CD14-positive monocyte (primary cell): ENCODE results near the gene XCR1. TPM values are rescaled to one million over a fixed set of nuclear protein-coding genes. Genes with fewer than 3 reads are reported as not detected.

ENCODE experiments used
- DNase-seq, 3 donors: peaks; one replicate each; pipeline ENCODE4 v3.0.0-alpha.2; 2011 to 2022
- H2AFZ ChIP-seq: 2 replicates; pipeline ENCODE4 v1.6.0; 2012; ENCODE audit warnings: mild to moderate bottlenecking, low read depth, low read length, inconsistent platforms; ENCODE audit not compliant: insufficient read depth, poor library complexity, severe bottlenecking
- H3K27ac ChIP-seq, 2 donors: 1 replicate in 1 of 2; 2 replicates in 1 of 2; pipeline ENCODE4 v1.5.1; 2012 to 2013; ENCODE audit warnings: low read length in 2 of 2, control low read depth in 1 of 2, inconsistent platforms in 1 of 2, low read depth in 1 of 2, mild to moderate bottlenecking in 1 of 2
- H3K27me3 ChIP-seq, 2 donors: one replicate each; pipeline versions ENCODE4 v1.6.0 to v1.6.1; 2011 to 2013; ENCODE audit warnings: low read length in 2 of 2; ENCODE audit not compliant: control insufficient read depth in 2 of 2, insufficient read depth in 2 of 2
- H3K36me3 ChIP-seq, 2 donors: replicated peaks in 1 of 2; 1 replicate in 1 of 2; 2 replicates in 1 of 2; pipeline versions ENCODE4 v1.5.1 to v1.6.1; 2012 to 2013; ENCODE audit warnings: low read length in 2 of 2, control low read depth in 1 of 2, inconsistent platforms in 1 of 2, mild to moderate bottlenecking in 1 of 2; ENCODE audit not compliant: insufficient read depth in 2 of 2, control insufficient read depth in 1 of 2
- H3K4me1 ChIP-seq, 2 donors: 1 replicate in 1 of 2; 2 replicates in 1 of 2; pipeline versions ENCODE4 v1.5.1 to v1.6.1; 2012 to 2013; ENCODE audit warnings: low read length in 2 of 2, control low read depth in 1 of 2, inconsistent platforms in 1 of 2, mild to moderate bottlenecking in 1 of 2, moderate library complexity in 1 of 2; ENCODE audit not compliant: insufficient read depth in 2 of 2, control insufficient read depth in 1 of 2
- H3K4me2 ChIP-seq: replicated peaks from 2 replicates; pipeline ENCODE3; 2012; ENCODE audit warnings: low read length, moderate library complexity, mild to moderate bottlenecking; ENCODE audit not compliant: poor library complexity, severe bottlenecking; ENCODE audit errors: extremely low read depth
- H3K4me3 ChIP-seq, 3 experiments: fragments of 200-600 bp in 1 of 3; sonication (generic) in 1 of 3; replicated peaks in 1 of 3; 1 replicate in 2 of 3; 2 replicates in 1 of 3; pipeline ENCODE4 v1.5.1; 2011 to 2013; ENCODE audit warnings: low read length in 3 of 3, mild to moderate bottlenecking in 3 of 3, control low read depth in 2 of 3, low read depth in 2 of 3, inconsistent platforms in 1 of 3, moderate library complexity in 1 of 3
- H3K79me2 ChIP-seq: 2 replicates; pipeline ENCODE4 v1.6.0; 2012; ENCODE audit warnings: mild to moderate bottlenecking, control low read depth, inconsistent platforms, low read length, moderate library complexity; ENCODE audit not compliant: insufficient read depth
- H3K9ac ChIP-seq: 2 replicates; pipeline ENCODE4 v1.6.0; 2017; ENCODE audit warnings: low read length, mild to moderate bottlenecking; ENCODE audit not compliant: insufficient read depth, poor library complexity, severe bottlenecking
- H3K9me3 ChIP-seq, 2 donors: replicated peaks in 1 of 2; 1 replicate in 1 of 2; 2 replicates in 1 of 2; pipeline versions ENCODE4 v1.5.1 to v1.6.1; 2012 to 2013; ENCODE audit warnings: low read length in 2 of 2, control low read depth in 1 of 2; ENCODE audit not compliant: control insufficient read depth in 1 of 2, insufficient read depth in 1 of 2
- H4K20me1 ChIP-seq: 2 replicates; pipeline ENCODE4 v1.6.0; 2012; ENCODE audit warnings: mild to moderate bottlenecking, low read length, control low read depth, moderate library complexity; ENCODE audit not compliant: insufficient read depth
- H3K27ac Mint-ChIP-seq, 7 donors: one replicate each; pipeline ENCODE4 v1.8.0; 2020; ENCODE audit warnings: mild to moderate bottlenecking in 7 of 7, mixed read lengths in 7 of 7, moderate library complexity in 6 of 7, inconsistent platforms in 2 of 7
- H3K27me3 Mint-ChIP-seq, 3 donors: one replicate each; pipeline ENCODE4 v1.8.0; 2021 to 2022; ENCODE audit warnings: low read depth in 3 of 3, mild to moderate bottlenecking in 3 of 3, mixed read lengths in 3 of 3, moderate library complexity in 3 of 3, inconsistent platforms in 1 of 3
- H3K36me3 Mint-ChIP-seq, 2 donors: one replicate each; pipeline ENCODE4 v1.8.0; 2020; ENCODE audit warnings: mixed read lengths in 2 of 2, inconsistent platforms in 1 of 2, mild to moderate bottlenecking in 1 of 2
- H3K4me1 Mint-ChIP-seq: one replicate; pipeline ENCODE4 v1.8.0; 2020; ENCODE audit warnings: mild to moderate bottlenecking, mixed read lengths
- H3K4me3 Mint-ChIP-seq, 2 donors: one replicate each; pipeline ENCODE4 v1.8.0; 2020; ENCODE audit warnings: mild to moderate bottlenecking in 2 of 2, mixed read lengths in 2 of 2, moderate library complexity in 1 of 2
- H3K9me3 Mint-ChIP-seq, 7 donors: one replicate each; pipeline ENCODE4 v1.8.0; 2020 to 2022; ENCODE audit warnings: mixed read lengths in 7 of 7, mild to moderate bottlenecking in 6 of 7, moderate library complexity in 6 of 7, inconsistent platforms in 2 of 7
- WGBS: methylation state at CpG from one replicate; pipeline ENCODE4 v1.1.5; 2013; ENCODE audit warnings: missing lambda C conversion rate; ENCODE audit not compliant: insufficient coverage; 5-methylcytosine and 5-hydroxymethylcytosine counted together
- intact Hi-C, 2 donors: fragments of 100-400 bp; cut with micrococcal nuclease; formaldehyde crosslinking; loops; one replicate each; pipeline versions ENCODE4 v1.15.0 to v1.15.1; 2023
- polyA plus RNA-seq, 3 donors: library from polyadenylated mRNA; depleted of rRNA in 1 of 3; unstranded in 2 of 3; stranded (reverse) in 1 of 3; fragments of 300-500 nt in 2 of 3; fragments of >200 nt in 1 of 3; fragmentation: Illumina TruSeq in 2 of 3; gene quantifications; 1 replicate in 2 of 3; 2 replicates in 1 of 3; pipeline ENCODE4 v1.2.3, GENCODE V29; 2012 to 2021
- TF ChIP-seq, protein P1 (sequence below): fragments of 200-600 bp; IDR thresholded peaks from one replicate; pipeline ENCODE4 v1.8.0; 2022; ENCODE audit warnings: antibody characterized with exemption, mild to moderate bottlenecking

Gene XCR1
- polyA plus RNA-seq, 3 donors, result 0.03 to 0.05 TPM; not detected in 1

DNA sequence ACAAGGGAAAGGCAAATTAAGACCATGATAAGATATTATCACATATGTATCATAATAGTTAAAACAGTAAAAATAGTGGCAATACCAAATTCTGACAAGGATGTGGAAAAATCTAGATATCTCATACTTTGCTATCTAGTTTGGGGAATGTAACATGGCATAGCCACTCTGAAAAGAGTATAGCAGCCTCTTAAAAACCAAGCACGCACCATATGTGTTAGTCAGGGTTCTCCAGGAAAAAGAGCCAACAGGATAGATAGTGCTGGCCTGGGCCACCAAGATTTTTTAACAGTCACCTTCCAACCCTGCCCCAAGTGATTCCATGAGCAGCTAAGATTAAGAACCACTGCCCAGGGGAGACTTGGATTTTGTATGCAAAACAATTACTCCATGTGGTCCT, 48.5 kb upstream of the XCR1 start:
- no peaks in the 10 kb centered on the region for H3K36me3 ChIP-seq

DNA sequence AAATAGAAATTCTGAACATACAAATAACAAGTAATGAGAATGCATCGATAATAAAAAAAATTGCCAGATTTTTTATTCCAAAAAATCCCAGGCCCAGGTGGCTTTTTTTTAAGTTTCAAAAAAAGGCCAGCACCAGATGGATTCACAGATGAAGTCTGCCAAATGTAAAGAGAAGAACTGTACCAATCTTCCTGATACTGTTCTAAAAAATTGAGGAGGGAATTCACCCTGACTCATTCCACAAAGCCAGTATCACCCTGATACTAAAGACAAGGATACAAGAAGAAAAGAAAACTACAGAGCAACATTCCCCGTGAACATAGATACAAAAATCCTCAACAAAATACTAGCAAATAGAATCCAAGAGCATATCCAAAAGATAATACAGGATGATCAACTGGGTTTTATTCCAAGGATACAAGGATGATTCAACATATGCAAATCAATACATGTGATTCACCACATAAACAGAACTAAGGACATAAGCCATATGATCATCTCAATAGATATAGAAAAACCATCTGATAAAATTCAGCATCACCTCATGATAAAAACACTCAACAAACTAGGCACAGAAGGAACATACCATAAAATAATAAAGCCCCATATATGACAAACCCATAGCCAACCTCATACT, 44.1 kb upstream of the XCR1 start:
- WGBS, result no CpG with 5 or more reads among the region's 2 CpGs
- Mint-ChIP-seq H3K36me3 (no peaks in the 10 kb centered on the region), H3K4me3 (no peak overlapping the region), H3K27me3 (peaks cover 2 to 7% (median 5%) of the 10 kb centered on the region in 3 donors), H3K27ac (no peak overlapping the region), H3K4me1 (peaks cover 20% of the 10 kb centered on the region), H3K9me3 (no peaks in the 10 kb centered on the region)
- Histone ChIP-seq H4K20me1 (no peaks in the 10 kb centered on the region), H3K4me1 (peaks cover 0 to 12% of the 10 kb centered on the region in 2 donors), H3K36me3 (no peaks in the 10 kb centered on the region), H3K79me2 (no peaks in the 10 kb centered on the region), H3K27ac (no peak overlapping the region), H3K27me3 (no peaks in the 10 kb centered on the region), H3K9ac (no peak overlapping the region), H2AFZ (no peak overlapping the region), H3K4me3 (no peak overlapping the region), H3K9me3 (no peaks in the 10 kb centered on the region), H3K4me2 (no peak overlapping the region)
- DNase-seq, result no peak
- TF ChIP-seq, protein P1, sequence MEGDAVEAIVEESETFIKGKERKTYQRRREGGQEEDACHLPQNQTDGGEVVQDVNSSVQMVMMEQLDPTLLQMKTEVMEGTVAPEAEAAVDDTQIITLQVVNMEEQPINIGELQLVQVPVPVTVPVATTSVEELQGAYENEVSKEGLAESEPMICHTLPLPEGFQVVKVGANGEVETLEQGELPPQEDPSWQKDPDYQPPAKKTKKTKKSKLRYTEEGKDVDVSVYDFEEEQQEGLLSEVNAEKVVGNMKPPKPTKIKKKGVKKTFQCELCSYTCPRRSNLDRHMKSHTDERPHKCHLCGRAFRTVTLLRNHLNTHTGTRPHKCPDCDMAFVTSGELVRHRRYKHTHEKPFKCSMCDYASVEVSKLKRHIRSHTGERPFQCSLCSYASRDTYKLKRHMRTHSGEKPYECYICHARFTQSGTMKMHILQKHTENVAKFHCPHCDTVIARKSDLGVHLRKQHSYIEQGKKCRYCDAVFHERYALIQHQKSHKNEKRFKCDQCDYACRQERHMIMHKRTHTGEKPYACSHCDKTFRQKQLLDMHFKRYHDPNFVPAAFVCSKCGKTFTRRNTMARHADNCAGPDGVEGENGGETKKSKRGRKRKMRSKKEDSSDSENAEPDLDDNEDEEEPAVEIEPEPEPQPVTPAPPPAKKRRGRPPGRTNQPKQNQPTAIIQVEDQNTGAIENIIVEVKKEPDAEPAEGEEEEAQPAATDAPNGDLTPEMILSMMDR, result no peak
- intact Hi-C loops, result loop anchor here in 1 of 2 donors (5.0 kb wide), 1 partner anchor 54 kb away; no protein-coding TSS in a partner anchor

More for the DNA sequence above, 48.5 kb upstream of the XCR1 start:
- Histone ChIP-seq H3K4me1 (peaks cover 3 to 13% of the 10 kb centered on the region in 2 donors), H2AFZ (no peak overlapping the region), H4K20me1 (no peaks in the 10 kb centered on the region), H3K27ac (no peak overlapping the region), H3K27me3 (no peaks in the 10 kb centered on the region), H3K9ac (no peak overlapping the region), H3K4me2 (no peak overlapping the region), H3K79me2 (no peaks in the 10 kb centered on the region), H3K4me3 (no peak overlapping the region), H3K9me3 (no peaks in the 10 kb centered on the region)
- H3K27ac Mint-ChIP-seq, result no peak overlapping the region
- TF ChIP-seq, protein P1, result no peak
- peaks cover 23% of the 10 kb centered on the region for H3K4me1 Mint-ChIP-seq
- intact Hi-C loops, result loop anchor here (2.0 to 5.0 kb wide), 2 partner anchors 137 to 314 kb away; no protein-coding TSS in a partner anchor
- WGBS, result 100% methylated on average over 1 of the region's 1 CpG
- no peaks in the 10 kb centered on the region for H3K36me3 Mint-ChIP-seq
- H3K9me3 Mint-ChIP-seq, result no peaks in the 10 kb centered on the region
- no peak for DNase-seq
- H3K4me3 Mint-ChIP-seq, result no peak overlapping the region
- H3K27me3 Mint-ChIP-seq, result peaks cover 2 to 4% (median 3%) of the 10 kb centered on the region in 3 donors
